Fibroblast of upper back skin (primary cell): ENCODE measurements around the gene OPHN1.

Experiments used
- DNase-seq: peaks from one replicate; pipeline ENCODE4 v3.0.0-alpha.2; 2013

Gene OPHN1

GRCh38 chrX:68234171-68234910, 199.0 kb downstream of the OPHN1 start:
- no peak for DNase-seq

- DNase-seq, result no peak
Measured at GRCh38 chrX:68232206-68232605, 201.1 kb downstream of the OPHN1 start.

DNA sequence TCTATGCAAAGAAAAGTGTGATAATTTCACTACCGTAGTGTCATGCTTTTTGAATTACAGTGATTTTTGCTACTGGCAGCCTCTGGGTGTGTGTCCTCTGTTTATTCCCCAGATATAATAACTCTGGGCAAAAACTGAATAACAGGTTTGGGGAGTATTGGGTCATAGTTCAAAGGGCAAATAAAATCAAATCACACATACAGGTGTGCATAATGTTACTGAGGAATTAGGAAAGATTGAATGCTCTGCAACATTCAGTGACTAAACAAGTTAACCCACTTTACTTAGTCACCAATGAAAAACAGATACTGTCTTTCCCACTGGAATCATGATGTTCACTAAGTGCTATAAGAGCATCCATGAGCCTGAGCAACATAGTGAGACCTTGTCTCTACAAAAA, 224.3 kb downstream of the OPHN1 start:
- DNase-seq, result no peak

- DNase-seq, result no peak
Measured at GRCh38 chrX:68204521-68205038, 228.7 kb downstream of the OPHN1 start.

- no peak for DNase-seq
Measured at GRCh38 chrX:68203646-68204045, 229.6 kb downstream of the OPHN1 start.

GRCh38 chrX:68203211-68203610, 230.1 kb downstream of the OPHN1 start:
- no peak for DNase-seq

DNA sequence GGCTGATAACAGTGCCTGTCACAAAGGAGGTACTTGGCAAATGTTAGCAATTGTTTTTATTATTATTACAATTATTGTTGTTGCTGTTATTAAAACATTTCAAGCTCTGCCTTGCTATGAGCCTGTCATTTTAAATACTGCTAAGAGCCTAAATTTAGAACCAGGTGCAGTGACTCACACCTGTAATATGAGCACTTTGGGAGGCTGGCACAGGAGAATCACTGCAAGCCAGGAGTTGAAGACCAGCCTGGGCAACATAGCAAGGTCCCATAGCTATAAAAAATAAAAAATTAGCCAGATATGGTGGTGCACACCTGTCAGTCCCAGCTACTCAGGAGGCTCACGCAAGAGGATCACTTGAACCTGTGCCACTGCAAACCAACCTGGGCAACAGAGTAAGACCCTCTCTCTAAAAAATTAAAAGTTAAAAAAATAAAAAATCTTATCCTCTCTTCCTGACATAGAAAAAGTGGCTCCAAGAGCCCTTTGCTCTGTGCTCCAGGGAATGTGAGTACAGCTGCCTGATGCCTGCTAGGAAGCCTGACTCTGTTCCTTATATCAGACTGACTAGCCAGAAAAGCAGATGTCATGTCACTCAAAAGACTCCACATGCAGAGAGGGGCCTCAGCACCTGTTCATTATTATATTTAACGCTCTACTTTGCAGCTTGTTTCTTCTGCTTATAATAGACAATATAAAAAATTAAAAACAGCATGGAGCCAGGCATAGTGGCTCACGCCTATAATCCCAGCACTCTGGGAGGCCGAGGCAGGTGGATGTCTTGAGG, 234.0 kb downstream of the OPHN1 start:
- DNase-seq, result no peak

DNA sequence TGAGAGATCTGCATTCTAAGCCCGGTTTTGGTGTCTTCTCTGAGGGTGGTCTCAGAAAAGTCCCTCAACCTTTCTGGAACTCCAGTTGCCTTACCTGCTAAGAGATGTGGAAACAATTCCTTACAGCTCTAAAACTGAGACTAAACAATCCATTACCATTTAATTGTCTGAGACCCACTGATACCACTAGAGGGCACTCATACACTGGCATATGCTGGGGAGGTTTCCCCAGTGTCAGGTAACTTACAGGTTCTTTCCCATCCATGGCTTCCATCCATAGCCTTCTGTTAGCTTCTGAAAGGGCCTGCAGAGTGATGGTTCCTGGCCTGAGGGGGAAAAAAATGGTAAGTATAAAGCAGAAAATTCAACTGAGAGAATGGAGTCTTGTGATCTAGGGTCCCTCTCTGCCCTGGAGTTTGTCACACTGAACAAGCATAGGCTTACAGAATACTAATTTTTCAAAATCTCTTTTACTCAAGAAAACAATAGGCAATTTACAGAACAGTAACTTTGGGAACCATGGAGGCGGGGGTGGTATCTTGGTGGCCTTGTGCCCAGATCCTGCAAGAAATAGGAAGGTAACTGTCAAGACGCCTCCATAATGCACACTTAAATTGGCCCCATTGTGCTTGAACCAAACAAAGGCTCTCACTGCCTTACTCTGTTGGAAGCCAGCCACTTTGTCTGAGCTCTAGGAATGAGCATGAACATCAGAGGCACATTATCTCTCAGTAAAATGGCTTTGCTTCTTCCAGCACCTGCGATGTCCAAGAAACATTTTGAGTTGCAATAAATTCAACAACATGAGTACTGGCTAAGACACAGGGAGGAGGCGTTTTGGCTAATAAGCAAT, 236.1 kb downstream of the OPHN1 start:
- peak; percentile 37 for DNase-seq

GRCh38 chrX:68195561-68195960, 237.7 kb downstream of the OPHN1 start:
- no peak for DNase-seq

DNA sequence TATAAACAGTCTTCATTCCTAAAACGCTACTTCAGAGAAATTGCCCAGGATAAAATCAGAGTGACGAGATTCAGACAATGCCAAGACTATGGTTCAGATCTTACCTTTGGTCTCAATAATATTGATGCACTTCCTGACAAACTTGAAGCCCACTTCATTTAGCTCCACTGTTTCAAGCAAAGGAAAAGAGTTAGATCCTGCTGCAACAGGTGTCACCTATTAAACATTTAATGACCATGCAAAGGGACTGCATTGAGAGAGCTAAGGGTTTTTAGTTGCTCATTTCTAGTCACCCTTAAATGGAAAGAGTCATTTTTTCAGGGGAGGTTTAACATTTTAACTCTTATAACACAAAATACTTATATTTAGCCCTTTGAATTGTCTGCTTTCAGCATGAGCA, 239.5 kb downstream of the OPHN1 start:
- DNase-seq, result no peak

DNA sequence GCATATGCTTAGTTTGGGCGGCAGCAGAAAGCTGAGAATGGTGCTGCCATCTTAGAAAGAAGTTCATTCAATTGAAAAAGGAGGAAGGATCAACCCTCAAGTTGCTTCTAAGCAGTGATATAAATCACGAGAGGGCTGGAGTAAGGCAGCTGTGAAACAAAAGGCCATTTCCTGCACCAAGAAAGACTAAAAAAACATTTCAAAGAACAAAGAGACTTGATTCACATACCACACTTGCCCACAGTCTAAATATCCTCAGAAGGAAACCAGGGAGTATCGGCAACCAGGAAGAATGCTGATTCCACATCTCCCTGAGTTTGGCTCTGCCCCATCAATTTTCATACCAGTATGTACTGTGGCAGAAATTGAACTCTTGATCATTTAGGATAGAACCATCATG, 240.1 kb downstream of the OPHN1 start:
- DNase-seq, result no peak

DNA sequence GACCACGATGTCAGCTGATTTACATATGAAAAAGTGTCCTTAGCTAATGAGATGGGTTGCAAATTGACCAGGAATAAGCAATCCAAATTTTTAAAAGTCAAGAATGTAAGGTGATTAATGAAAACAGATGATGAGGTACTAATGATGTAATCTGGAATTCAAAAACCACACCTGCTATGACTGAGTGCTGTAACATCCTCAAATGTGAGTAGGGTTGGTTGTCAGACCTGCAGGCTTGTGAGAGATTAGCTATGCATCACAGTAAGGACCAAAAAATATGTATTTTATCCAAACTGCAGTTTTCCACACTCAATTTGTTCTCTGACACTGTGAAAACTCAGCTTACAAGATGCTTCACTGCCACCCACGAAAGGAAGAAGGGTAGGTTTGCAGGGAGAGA, 242.5 kb downstream of the OPHN1 start:
- DNase-seq, result no peak

GRCh38 chrX:68186552-68187262, 246.6 kb downstream of the OPHN1 start:
- DNase-seq, result peak; percentile 20

DNA sequence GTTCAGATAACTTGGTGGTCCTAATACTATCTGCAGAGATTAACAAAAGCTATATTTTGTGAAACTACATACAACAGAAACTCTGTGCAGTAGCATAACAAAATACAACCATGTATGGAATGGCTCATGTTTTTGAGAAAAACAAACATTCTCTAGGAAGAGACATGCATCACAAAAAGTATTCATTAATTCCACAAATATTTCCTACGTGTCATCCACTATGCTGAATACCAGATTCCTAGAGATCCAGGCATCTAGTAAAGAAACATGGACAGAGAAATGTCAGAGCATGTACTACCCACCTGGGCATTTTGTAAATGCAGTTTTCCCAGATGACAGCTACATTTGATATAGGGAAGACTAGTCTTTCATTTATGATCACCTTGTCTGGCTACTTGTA, 248.1 kb downstream of the OPHN1 start:
- peak; percentile 9 for DNase-seq

GRCh38 chrX:68183612-68184214, 249.6 kb downstream of the OPHN1 start:
- DNase-seq, result peak; percentile 40

- DNase-seq, result no peak
Measured at GRCh38 chrX:68180579-68180978, 252.7 kb downstream of the OPHN1 start.

DNA sequence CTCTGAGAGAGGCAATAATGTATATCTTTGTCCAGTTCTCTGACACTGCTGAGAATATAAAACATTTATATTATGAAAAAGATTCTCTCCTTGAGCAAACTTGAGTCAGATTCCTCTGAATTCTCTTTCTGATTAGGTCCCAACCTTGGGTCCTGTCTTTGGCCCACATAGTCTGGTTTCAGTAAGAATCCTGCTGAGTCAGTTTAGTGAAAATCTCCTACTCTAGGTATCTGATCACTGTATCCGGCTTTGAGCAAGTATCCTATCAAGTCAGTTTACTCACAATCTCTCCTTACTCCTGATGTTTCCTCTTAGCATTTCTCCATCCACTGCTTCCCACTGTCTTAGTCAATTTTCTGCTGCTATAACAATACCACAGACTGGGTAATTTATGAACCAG, 253.9 kb downstream of the OPHN1 start:
- no peak for DNase-seq

GRCh38 chrX:68177542-68177941, 255.8 kb downstream of the OPHN1 start:
- peak; percentile 20 for DNase-seq

- DNase-seq, result peak; percentile 62
Measured at GRCh38 chrX:68175562-68175961, 257.7 kb downstream of the OPHN1 start.

GRCh38 chrX:68163441-68163840, 269.9 kb downstream of the OPHN1 start:
- DNase-seq, result peak; percentile 54

DNA sequence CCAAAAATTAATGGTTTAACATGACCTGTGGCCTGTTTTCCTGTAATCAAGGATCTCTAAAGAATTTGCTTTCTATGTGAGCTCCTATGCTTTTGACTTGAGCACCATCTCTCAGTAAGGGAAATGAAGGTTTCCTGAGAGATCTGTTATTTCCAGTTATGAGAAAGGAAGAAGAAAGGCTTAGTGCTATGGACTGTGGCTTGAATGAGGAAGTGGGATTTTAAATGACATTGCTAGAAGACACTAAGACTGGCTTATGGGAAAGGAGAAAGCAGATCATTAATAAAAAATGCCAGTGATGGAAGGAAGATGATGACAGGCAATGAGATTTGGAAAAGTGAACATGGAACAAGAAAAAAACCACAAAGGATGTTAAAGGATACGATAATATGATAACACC, 285.4 kb downstream of the OPHN1 start:
- no peak for DNase-seq

GRCh38 chrX:68146054-68146453, 287.2 kb downstream of the OPHN1 start:
- DNase-seq, result peak; percentile 45
